Measurements from ENCODE around the gene EEF1E1.
"Not testable (repeated sequence)": the region's sequence is repeated elsewhere in the genome, so short reads cannot be mapped to it uniquely, and the experiment has no call there.

EEF1E1 gene

GRCh38 chr6:8063761-8064637, 38.3 kb downstream of the EEF1E1 start, which contains the start of gene BLOC1S5:
Gene BLOC1S5 (minus strand): TSS chr6:8064389. CDS start chr6:8064376, 13 bp downstream.
- peak; percentile 97 to 98 for DNase-seq (ENCODE audit: low read depth in 2 of 2)

GRCh38 chr6:8061736-8062135, 40.6 kb downstream of the EEF1E1 start:
- DNase-seq (ENCODE audit: low read depth in 2 of 2), result no peak

- no peak for DNase-seq (ENCODE audit: low read depth in 2 of 2)
Observed at GRCh38 chr6:8060346-8060745, 42.0 kb downstream of the EEF1E1 start.

- DNase-seq (ENCODE audit: low read depth in 2 of 2), result no peak
Observed at GRCh38 chr6:8059129-8059528, 43.2 kb downstream of the EEF1E1 start.

- no peak for DNase-seq (ENCODE audit: low read depth in 2 of 2)
Observed at GRCh38 chr6:8057793-8058192, 44.6 kb downstream of the EEF1E1 start.

- no peak for DNase-seq (ENCODE audit: low read depth in 2 of 2)
Observed at GRCh38 chr6:8057263-8057662, 45.1 kb downstream of the EEF1E1 start.

GRCh38 chr6:8054276-8054675, 48.1 kb downstream of the EEF1E1 start:
- DNase-seq (ENCODE audit: low read depth in 2 of 2), result no peak

GRCh38 chr6:8047541-8048292, 54.6 kb downstream of the EEF1E1 start:
- DNase-seq (ENCODE audit: low read depth in 2 of 2), result no peak

- DNase-seq (ENCODE audit: low read depth in 2 of 2), result not testable (repeated sequence)
Observed at GRCh38 chr6:8045769-8046168, 56.6 kb downstream of the EEF1E1 start.

- DNase-seq (ENCODE audit: low read depth in 2 of 2), result no peak
Observed at GRCh38 chr6:8043221-8043620, 59.1 kb downstream of the EEF1E1 start.

GRCh38 chr6:8041913-8042583, 60.3 kb downstream of the EEF1E1 start:
- DNase-seq (ENCODE audit: low read depth in 2 of 2), result no peak

GRCh38 chr6:8034107-8034506, 68.2 kb downstream of the EEF1E1 start:
- DNase-seq (ENCODE audit: low read depth in 2 of 2), result not testable (repeated sequence)

- DNase-seq (ENCODE audit: low read depth in 2 of 2), result no peak
Observed at GRCh38 chr6:8030920-8031319, 71.4 kb downstream of the EEF1E1 start.
